Activated CD8-positive, alpha-beta memory T cell treated with anti-CD3 and anti-CD28 coated beads, Interleukin-2, amount 50 U/mL, for 24 hours (primary cell): ENCODE results near the gene SAMMSON.

Experiments used
- DNase-seq: peaks from one replicate; pipeline ENCODE4 v3.0.0-alpha.2; 2020; ENCODE audit errors: extremely low read depth

SAMMSON gene

DNA sequence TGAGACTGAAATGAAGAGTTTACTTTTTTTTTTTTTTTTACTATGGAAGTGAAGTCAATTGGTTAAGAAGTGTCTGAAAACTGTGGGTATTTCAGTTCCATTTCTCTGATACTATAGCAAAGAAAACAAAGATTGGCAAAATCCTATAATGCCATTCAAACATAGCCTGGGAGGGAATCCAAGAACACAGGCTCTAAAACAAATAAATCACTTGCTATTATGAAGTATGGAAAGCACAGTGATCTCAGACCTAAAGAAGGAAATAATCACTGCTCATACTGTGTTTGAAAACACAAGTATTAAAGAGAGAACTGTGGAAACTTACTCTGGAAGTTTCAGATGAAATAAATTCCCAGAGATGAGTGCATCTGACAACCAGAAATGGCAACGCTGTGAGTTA lies 12.0 kb downstream of the SAMMSON start:
- no peak for DNase-seq

DNA sequence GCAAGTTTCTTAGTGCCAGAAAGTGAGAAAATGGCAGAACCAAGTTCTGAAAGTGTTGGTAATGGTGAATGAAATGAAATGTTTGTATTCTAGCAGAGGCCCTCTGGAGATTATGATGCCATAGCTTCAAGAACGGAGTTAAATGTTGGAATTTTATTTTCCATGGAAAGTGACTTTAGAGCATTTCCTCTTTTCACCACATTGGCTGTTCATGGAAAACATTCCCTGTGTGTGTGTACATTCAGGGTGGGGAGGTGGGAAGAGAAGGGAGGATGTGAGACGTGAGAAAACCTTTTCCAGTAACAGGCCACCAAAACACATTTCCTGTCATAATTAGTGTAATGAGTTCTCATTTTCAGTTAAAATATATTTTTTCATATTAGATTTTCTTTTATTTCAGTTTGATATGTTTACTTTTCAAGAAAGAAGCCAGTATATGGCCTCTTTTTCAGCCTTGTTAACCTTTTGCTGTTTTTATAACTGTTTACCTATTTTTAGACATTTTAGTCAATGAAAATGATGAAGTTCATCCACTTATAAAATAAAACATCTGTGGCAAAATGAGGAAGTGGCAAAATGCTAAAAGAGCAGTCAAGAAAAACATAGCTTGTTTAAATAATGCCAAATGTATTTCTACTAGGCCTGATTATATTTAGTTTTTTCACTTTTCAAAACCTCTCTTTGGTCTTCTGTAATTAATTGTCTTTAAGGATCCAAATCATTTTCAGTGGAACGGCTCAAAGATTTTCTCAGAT lies 21.6 kb downstream of the SAMMSON start:
- DNase-seq = no peak

DNA sequence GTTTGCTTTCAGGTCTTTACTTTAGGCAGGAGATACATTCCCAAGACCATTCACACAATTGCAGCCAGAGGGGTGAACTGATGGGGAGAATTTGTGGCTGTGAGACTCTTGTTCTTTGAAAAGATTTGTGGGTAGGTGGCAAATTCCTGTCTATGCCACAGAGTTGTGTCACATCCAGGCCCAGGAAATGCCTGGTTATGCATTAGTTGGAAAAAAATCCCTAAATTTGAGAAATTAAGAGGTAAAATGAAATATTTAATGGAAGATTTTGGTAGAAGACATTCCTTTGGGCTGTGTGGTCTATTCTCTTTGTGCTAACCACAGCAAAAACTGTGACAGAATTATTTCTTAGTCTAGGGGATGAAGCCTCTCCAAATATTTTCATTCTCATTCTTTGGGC lies 28.8 kb downstream of the SAMMSON start:
- no peak for DNase-seq

DNA sequence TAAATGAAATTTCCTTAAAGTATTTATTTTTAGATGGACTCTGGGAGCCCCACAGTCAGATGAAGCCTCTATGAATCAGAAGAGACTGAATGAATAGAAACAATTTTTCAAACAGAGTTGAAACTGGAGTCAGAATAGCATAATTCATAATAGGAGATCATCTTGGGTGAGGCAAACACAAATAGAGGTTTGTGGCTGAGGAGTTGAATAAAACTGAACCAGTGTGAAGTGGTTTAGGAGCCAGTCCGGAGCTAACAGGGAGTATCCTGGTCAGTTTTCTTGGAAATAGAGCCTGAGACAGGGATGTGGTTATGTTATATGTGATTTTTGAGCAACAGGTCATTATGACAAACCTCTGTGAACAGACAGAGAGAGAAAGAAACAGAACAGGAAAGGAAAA lies 39.2 kb downstream of the SAMMSON start:
- DNase-seq = no peak

DNA sequence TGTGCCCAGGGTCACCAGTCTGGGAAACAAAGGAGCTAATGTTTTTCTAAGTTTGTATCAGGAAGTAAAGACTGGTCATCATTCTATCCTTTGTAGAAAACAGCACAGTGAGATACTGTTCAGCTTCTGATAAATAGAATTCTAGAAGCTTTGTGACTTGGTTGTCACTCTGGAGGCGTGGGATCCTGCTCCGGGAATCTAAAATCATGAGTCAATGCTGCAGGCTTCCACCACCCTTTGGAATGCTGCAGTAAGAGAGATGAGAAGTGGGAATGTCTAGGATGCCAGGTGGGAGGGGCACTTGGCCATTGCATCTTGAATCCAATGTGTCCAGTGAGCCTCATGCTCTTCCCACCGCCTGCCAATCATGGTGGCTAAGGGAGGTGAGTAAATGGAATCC lies 40.9 kb downstream of the SAMMSON start:
- no peak for DNase-seq

DNA sequence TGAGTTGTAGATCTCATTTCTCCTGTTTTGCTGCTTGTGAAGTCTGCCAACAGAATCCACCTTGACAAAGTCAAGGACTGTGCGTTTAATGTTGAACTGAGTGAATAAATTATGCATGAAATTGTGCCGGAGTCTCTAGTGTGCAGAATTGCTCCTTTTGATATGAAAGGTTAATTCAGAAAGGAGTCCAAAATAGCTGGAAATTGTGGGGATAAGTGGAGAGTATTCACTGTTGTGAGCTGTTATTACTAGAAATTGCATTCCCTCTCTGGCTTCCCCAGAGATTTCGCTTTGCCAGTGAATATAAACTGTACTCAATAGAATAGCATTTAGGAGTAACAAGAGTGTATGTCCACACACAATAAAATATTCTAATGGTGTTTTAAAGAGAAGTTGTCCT lies 43.1 kb downstream of the SAMMSON start:
- DNase-seq = no peak

DNA sequence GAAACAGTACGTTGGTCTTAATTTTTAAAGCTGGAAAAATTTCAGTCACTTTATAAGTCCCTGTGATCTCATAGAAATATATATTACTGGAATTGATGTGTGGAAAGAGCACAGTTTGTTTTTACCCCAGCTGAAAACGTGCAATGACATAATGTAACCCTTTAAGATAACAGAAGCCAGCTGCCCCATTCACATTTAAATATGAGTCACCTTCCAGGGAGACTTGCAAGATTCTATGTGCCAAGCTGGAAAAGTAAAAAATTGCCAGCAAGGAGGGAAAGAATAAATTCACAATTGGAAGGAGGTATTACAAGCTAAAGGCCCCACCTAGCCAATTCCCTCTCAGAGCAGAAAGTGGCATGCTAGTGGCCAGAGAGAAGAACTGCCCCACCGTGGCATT lies 50.2 kb downstream of the SAMMSON start:
- DNase-seq = no peak

DNA sequence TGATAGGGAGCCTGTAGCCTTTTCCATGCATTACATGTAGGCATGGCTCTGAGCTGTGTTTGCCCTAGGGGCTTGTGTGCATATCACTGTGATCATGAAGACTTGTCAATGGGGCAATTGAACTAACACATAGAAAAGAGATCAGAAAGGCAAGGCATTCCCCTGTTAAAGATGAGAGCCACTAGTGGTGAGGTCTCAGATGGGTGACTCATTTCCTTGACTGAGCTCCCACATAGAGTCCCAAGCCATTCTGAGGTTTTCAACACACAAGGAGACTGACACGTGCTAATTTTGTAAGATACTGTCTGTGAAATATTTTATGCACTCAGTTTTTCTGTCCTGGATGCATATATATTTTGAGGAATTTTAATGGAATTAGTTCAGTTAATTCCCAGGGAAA lies 53.8 kb downstream of the SAMMSON start:
- no peak for DNase-seq

DNA sequence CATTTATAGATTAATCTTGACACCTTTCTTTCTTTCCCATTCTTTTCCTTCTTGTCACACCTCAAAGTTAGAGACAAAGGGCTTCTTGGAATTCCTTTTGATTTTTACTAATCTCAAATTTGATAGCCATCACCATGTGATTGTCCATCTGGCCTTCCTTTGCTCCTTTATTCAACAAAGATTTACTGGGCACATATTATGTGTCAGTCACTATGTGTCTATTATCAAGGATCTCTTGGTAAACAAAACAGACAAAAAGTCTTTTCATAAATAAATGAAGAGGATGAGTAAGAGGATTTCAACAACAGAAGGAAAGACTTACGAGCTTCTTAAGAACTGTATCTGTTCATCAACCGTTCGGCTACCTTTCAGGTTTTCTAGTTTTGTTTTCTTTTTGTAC lies 56.5 kb downstream of the SAMMSON start:
- DNase-seq = no peak

DNA sequence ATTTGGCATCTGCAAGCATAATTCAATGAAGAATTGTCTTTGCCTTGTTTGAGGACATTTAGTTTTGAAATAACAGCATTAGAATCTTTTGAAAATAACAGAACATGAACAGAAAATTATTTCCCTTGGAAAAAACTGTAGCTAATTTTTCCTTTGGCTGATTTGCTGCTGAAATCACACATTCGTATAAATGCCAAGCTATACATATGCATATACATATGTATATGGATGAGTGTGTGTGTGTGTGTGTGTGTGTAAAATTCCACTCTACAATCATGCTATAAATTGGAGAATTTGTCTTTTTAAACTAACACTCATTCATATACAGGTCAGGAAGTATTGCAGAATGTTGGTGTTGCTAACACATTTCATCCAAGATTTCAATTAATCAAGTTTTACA lies 57.9 kb downstream of the SAMMSON start:
- DNase-seq = no peak

DNA sequence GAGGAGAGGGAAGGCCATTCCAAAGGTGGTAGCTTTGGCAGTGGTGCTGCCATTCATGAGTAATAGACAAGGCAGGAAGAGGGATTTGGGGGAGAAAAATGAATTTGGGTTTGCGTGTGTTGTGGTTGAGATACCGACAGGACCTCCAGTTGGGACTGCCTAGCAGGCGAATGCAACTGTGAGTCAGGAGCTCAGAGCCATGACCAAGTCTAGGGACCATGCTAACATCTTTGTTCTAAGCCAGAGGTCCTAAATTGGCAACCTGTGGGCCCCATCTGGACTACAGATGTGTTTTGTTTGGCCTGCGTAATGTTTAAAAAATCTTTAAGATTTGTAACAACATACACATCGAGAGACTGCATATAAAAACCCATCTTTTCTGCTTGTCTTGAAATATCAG lies 61.6 kb downstream of the SAMMSON start:
- no peak for DNase-seq

DNA sequence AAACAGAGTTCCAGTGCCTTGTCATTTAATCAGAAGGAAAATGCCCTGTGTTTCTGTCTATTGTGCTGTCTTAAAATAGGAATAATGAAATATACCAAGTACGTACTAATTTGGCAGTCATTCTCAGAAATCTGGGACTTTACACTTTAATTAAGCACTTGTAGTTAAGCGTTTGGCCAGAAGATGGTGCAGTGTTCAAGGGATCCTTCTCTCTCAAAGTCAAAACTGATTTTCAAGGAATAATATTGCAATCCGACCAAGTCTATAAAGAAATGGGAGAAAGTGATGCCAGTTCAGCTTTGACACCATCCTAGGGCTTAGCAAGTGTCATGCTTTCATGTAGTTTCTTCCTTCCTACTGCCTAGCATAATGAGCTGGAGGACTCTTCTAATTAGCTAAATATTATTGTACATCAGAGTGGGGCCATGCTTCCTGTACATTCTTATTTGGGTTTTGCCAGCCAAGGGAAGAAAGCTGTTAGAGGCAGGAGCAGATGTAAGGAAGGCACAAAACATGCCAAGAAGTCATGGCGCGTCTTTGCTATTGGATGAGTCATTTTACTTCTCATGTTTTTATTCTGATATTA lies 64.8 kb downstream of the SAMMSON start:
- DNase-seq = no peak

DNA sequence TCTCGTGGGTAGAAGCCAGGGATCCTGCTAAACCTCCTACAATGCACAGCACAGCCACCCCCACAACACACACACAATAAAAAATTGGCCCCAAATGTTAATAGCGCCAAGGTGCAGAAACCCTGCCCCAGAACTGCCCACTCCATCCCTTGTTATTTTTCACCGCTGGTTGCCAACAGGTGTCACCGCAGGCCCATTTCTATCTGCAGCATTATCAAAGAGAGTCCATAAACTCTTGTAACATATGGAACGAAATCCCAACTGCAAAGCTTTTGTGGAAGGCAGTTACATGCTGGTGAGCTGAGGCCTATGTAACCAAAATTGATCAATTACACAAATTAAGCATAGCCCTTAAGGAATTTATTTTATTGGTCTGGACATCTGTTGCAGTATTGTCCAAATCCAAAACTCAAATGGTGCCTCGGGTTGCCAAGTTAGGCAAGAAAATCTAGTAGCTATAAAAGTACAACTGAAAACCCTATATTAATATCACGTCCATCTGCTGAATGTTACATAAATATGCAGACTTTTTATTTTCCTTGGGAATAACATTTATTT lies 66.2 kb downstream of the SAMMSON start:
- DNase-seq = no peak

DNA sequence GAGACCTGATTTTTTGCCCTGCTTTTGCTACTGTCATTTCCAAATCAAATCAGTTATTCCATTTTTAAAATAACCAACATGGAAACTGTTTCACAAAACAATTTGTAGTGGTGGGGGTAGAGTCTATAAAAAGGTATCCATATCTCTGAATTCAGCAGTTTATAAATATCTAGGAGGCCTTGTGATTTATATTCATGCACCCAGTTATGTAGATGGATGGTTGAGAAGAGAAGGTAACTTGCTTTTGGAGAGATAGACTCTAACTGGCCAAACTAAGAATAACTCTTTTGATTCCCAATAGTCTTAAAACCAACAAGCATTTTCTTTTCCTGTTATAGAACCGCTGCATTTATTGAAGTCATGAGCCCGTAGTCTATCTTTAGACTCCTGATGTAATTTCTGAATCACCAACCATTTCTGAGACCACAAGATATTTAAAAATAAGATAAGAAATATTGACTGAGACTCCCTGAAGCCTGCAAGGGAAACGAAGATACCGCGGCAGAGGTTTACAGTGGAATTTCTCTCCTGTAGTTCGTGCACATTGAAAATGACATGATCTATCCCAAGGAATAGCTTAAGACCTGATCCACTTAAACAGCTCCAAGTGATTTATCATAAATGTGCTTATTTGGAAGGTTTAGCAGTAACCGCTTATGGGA lies 68.5 kb downstream of the SAMMSON start:
- DNase-seq = no peak

DNA sequence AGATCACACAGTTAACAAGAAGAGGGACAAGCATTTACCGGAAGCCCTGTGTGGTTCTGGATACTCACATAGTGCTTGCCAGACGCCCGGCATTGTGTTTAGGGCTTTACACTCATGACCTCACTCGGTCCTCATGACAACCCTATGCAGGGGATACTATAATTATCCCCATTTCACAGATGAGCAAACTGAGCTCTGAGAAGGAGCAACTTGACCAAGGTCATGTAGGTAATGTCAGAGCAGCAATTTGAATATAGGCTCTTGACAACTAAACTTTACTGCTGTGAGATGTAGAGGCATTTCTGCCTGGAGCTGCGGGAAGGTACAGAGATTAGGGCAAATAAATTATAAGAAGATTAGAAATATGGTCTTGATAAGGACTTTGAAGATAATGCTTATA lies 70.0 kb downstream of the SAMMSON start:
- no peak for DNase-seq

DNA sequence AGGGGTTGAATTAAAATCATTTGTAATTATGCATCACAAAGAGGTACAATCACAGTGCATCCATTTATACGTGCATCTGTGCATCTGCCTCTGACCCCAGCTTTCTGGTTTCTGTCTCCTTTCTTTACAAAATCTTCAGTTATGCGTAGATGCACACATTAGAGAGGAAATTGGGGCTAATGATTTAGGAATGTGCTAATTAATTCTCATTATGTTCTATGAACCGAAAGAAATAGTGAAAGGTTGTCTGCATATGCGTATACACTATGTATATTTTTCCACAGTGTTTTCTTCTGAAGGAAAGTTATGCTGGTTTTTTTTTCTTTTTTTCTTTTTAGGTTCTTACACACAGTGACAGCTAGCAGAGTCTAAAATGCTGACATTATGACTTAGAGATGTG lies 71.6 kb downstream of the SAMMSON start:
- DNase-seq = no peak

DNA sequence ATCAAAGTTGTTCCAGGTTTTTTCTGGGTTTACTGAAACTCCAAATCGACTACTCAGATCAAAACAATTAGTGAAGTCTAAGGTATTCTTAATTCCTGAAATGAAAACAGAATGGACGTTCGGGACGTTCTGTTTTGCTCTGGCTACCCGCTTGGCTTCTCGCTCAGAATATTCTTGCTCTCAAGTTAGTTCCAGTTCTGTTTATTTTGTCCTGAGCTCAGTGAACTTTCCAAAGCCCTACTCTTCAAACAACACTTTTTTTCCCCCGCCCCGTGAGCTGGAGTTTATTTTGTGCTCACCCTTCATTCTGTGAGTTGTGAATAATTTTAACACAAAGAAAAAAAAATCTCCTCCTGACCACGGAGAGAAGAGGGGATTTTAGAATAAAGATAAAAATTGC lies 72.6 kb downstream of the SAMMSON start:
- no peak for DNase-seq

DNA sequence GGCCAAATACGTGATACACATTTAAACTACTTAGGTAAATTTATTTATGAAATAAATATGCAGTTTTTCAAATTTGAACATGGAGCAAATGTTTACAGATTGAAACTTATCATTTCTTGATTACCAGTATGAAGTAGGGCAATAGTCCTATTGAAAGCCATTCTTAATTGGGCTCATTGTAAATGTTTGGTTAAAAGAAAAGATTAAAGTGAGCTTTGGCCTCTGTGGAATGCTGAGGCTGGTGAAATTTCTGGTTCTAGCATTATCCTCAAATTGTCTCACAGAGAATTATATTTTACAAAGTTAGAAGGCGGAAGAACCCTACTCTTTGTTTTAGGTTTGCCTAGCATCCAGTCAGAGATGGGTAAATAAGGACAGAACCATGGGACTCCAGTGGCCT lies 73.2 kb downstream of the SAMMSON start:
- no peak for DNase-seq

DNA sequence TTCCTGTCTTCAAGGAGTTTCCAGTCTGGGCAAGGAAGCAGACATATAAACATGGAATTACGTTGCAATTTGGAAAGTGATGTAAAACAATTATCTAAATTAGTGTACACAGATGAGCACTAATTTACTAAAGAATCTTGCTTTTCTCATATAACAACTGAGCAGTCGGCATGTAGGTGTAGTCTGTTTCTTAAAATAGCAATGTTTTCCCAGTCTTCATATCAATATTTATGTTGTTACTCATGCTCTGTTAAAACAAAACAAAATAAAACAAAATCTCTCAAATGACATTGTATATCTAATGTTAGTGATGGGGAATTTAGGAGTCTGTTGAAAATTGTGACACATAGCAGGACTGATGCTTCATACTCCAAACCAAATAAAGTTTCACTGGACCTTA lies 75.6 kb downstream of the SAMMSON start:
- no peak for DNase-seq

DNA sequence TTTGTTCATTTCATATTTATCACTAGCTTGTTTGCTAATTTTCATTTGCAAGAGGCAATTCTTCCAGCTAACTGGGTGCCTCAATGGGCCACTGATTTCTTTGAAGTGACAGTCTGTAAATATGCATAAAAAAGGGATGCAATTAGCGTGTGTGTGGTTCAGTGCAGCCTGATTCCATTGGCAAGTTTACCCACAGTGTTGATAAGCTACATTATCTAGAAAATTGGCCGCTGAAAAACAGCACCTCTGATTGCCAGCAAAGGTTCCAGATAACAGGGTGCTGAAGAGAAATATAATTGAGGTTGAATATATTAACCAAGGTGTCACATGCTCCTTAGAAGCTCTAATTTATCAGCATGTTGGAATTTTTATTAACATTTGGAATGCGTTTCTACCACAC lies 76.9 kb downstream of the SAMMSON start:
- no peak for DNase-seq

DNA sequence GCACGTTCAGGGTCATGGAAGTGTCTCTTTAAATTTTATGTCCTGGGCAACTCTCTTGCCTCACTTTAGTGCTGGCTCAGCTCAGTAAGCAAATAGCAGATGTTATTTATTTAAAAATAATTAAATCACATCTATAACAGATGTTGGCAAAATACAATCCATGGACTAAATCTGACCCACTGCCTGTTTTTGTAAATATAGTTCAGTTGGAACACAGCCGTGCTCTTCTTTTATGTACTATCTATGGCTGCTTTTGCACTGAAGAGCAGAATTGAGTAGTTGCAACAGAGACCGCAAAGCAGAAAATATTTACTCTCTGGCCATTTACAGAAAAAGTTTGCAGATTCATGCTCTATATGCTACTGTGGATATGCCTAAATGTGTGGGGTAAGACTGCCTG lies 79.2 kb downstream of the SAMMSON start:
- DNase-seq = no peak

DNA sequence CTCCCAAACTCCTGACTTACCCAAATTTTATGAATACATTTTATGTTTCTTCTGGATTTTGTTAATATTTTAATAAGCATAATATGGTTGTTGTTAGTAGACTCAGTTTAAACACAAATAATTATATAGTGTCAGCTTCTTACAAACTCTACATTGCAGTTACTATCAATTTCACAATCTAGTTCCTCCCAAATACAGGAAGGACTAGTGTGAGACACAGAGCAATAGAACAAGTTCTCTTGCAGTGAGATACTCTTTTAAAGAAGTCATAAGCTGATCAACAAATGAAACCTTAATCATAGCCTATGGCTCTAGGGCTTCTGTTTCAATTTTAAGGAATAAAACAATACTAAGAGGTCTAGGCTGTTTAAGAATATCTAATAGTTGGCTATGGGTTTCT lies 86.1 kb downstream of the SAMMSON start:
- DNase-seq = no peak

DNA sequence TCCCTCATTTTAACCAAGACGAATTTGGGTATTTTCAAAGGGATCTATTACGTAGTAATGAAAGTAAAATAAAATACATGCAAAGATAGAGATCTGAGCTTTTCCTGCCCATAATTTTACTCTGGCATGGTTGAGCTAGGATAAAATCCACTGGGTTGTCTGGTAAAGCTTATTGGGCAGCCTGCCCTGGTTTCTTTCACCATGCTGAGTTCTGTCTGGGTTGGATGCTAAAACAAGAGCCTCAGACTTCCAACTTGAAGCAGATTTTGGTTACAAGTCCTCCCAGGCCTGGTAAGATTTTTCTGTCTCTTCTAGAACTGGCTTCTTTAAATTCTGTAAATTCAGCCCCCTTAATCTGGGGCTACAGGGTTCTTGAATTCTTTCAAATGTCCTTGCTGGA lies 86.8 kb downstream of the SAMMSON start:
- no peak for DNase-seq
